Activated CD8-positive, alpha-beta memory T cell treated with anti-CD3 and anti-CD28 coated beads for 36 hours (primary cell): Measurements from ENCODE around the gene TNPO1. TPM values are rescaled to one million over a fixed set of nuclear protein-coding genes. Genes with fewer than 3 reads are reported as not detected.
"Not testable (repeated sequence)": the region's sequence is repeated elsewhere in the genome, so short reads cannot be mapped to it uniquely, and the experiment has no call there.

Experiments used
- CTCF ChIA-PET: fragments of 350-600 bp; sonication (Branson Sonifier 250); formaldehyde crosslinking; loops from one replicate; lab custom pipeline; 2021; ENCODE audit warnings: antibody characterized with exemption; lab: Charles Lee
- POLR2A ChIA-PET: fragments of 350-600 bp; sonication (Branson Sonifier 250); formaldehyde crosslinking; loops from one replicate; lab custom pipeline; 2021; ENCODE audit warnings: antibody characterized with exemption; lab: Charles Lee
- total RNA-seq, 2 experiments: library from RNA; stranded (reverse); gene quantifications; one replicate each; pipeline ENCODE4 v1.2.3, GENCODE V29; 2021

The TNPO1 gene
- total RNA-seq, result 100 to 1,000 TPM; 135 to 140 TPM

DNA sequence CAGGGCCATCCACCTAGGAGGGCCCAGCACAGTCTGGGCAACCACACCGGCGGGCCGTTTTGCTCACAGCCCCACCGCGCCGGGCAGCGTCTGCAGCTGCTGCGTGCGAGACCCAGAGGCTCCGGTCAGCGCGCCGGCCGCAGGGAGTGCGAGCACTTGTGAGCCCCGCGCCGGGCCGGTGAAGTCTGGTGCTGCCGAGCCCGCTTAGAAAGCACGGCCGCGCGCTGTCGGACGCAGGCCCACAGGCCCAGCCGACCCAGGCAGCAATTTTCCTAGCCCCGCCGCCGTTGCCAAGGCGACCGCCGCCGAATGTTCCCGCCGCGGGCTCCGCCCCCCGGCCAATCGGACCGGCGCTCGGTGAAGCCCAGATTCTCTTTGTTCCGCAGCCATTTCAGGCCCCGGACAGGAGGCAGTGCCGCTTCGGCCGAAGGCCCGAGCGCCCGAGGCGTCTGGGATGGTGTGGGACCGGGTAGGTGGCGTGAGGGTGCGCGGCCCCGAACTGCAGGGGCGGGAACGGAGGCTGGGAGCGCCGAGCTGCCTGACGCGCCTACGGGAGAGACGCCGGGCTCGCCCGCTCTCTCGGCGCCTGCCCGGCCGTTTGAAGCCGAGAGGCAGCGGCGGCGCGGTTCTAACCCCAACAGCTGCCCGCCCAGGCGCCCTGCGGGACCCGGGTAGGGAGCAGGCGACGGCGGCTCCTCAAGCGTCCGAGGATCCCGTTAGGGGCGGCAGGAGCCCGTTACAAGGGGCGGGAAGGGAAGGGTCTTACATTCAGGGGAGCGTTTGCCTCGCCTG is at the start of gene TNPO1:
TNPO1 (plus strand) TSS at position 378 of the 792 bp plus-strand sequence; CDS start at position 455, 77 bp downstream.
- ChIA-PET POLR2A (interaction anchor here (0.6 to 2.0 kb wide), 3 partner anchors 32 to 205 kb away, joined by 3 to 19 read pairs (median 3); no protein-coding TSS in a partner anchor), CTCF (interaction anchor here (3.3 kb wide), 1 partner anchor 26 kb away, joined by 12 read pairs; no protein-coding TSS in a partner anchor)

DNA sequence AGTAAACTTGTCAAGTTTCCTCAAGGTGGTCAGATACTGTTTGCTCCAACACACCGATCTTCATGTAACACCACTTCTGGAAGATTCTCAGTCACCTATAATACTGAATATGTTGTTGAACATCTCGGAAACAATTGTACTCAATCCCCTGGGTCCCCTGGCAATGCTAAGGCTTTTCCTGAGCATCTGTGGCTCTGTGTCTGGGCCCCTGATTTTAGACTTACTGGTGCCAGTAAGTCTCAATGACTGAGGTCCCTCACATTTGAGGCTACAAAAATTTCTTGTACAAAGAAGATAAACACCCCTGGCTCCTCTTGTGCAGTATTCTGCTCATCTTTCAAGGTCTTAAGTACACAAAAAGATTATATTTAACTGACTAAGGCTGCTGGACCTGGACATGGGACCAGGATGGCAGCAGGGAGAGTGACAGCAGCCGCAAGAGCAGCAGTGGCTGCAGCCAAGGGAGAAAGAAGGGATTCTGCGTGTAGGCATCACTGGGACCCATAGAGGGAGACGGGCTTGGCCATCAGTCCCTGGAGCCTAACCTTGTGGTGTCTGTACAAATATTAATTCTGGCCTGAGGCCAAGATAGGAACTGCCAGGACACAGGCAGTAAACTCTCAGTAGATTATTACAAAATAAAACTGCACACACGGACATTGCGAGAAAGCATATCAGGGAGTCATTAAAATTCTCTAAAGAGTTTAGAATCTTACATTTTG is 49.0 kb upstream of the TNPO1 start:
- CTCF ChIA-PET, result no interaction called here

DNA sequence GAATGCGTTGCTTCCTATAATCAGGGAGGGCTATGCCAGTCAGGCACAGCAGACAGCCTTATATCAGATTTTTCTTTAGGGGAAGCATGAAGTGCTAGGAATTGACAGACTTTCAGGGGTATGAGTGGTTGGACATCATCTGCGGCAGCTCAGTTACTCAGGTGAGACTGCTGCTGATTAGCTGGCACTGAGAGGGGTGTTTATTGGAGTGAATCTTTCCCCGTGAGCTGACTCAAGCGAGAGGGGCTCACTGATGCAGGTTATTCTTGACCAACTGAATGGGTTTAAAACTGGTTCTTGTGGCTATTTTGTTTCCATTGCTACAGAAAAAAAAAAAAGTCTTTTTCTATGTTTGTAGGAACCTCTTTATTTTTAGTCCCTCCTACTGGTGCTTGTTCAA is 46.2 kb upstream of the TNPO1 start:
- ChIA-PET POLR2A (no interaction called here), CTCF (interaction anchor here (0.6 kb wide), 1 partner anchor 1015 kb away, joined by 3 read pairs; no protein-coding TSS in a partner anchor)

More for the DNA sequence above, 49.0 kb upstream of the TNPO1 start:
- POLR2A ChIA-PET, result no interaction called here

DNA sequence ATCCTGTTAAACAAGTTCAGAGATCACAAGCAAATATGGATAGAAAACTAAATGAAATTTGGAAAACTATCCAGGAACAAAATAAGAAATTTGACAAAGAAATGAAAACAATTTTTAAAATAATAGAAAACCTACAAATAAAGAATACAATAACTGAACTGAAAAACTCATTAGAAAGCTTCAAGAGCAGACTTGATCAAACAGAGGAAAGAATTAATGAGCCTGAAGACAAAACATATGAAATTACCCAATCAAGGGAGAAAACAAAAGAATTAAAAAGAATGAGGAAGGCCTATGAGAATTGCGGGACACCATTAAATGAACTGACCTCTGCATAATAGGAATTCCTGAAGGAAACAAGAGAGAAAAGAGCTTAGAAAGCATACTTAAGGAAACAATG is 39.8 kb upstream of the TNPO1 start:
- POLR2A ChIA-PET, result no interaction called here
- CTCF ChIA-PET, result no interaction called here

GRCh38 chr5:72779520-72779919 is 36.9 kb upstream of the TNPO1 start:
- POLR2A ChIA-PET, result no interaction called here
- CTCF ChIA-PET, result no interaction called here

- ChIA-PET CTCF (no interaction called here), POLR2A (no interaction called here)
Observed at GRCh38 chr5:72783354-72783753, 33.1 kb upstream of the TNPO1 start.

DNA sequence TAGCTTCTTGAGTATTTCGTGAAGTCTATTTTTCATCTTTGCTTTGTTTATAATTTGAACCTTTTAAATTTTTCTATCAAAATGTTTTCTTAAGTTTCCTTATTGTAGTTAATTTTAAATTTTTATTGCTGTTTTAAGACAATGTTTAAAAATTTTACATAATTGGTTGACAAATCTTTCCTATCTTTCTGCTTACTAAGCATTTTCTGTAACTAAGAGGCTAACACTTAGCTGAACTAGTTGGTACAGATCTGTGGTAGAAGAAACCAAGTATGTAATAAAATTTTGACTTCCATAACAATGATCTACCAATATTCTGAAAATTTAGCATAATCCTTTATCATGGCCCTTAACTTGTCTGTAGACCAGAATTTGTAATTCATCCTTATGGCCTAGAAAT is 32.3 kb upstream of the TNPO1 start:
- CTCF ChIA-PET, result no interaction called here
- POLR2A ChIA-PET, result no interaction called here

- CTCF ChIA-PET, result no interaction called here
Observed at GRCh38 chr5:72785801-72786200, 30.7 kb upstream of the TNPO1 start.

DNA sequence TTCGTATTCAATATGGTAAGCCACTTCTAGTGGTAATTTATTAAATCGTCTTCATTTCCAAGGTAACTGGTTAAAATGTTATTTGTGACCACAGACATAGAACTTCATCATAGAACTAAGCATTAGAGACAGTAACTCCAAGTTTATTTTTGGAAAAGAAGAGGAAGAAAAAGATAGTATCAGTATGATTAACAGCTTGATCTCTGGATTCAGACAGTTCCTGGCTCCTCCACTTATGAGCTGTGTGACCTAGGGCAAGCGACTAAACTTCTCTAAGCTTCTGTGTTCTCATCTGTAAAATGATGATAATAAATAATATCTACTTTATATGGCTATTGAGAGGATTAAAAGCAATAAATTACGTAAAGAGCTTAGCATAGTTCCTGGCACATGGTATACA is 29.8 kb upstream of the TNPO1 start:
- POLR2A ChIA-PET, result no interaction called here
- CTCF ChIA-PET, result no interaction called here

More at GRCh38 chr5:72785801-72786200, 30.7 kb upstream of the TNPO1 start:
- POLR2A ChIA-PET, result no interaction called here

DNA sequence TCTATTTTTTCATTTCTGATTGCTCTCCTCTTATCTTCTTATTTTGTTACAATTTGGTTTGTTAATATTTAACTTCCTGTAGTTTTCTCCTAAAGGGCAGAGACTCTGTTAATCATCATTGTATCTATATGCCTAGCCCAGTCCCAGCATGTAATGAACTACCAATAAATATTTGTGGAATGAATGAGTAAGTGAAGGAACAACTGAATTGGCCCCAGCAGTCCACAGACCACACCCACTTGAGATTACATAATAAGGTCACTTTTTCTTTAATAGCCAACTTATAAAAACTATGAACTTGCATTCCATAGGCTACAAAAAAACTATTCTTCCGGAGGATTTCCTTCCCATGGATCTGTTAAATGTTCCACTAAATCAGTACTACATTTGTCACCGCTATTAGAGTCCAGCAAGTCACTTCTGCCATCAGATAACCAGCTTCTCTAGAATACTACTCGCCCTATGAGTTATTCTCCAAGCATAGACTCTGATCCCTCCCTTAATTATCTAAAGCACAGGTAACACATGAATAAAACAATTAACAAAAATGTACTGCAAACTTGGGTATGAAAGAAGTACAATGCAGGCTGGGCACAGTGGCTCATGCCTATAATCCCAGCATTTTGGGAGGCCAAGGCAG is 27.5 kb upstream of the TNPO1 start:
- CTCF ChIA-PET, result no interaction called here
- POLR2A ChIA-PET, result no interaction called here

GRCh38 chr5:72790186-72790585 is 26.3 kb upstream of the TNPO1 start:
- POLR2A ChIA-PET, result no interaction called here
- CTCF ChIA-PET, result no interaction called here

DNA sequence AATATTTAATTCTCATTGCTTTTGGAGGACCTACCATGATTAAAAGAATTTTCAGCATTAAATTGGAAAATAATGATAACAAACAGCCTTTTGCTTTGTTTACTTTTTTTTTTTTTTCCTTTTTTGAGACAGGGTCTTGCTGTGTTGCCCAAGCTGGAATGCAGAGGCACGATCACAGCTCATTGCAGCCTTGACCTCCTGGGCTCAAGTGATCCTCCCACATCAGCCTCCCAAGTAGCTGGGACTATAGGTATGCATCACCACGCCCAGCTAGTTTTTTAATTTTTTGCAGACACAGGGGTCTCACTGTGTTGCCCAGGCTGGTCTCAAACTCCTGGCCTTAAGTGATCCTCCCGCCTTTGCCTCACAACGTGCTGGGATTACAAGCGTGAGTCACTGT is 23.8 kb upstream of the TNPO1 start:
- POLR2A ChIA-PET, CTCF ChIA-PET: not testable (repeated sequence)

DNA sequence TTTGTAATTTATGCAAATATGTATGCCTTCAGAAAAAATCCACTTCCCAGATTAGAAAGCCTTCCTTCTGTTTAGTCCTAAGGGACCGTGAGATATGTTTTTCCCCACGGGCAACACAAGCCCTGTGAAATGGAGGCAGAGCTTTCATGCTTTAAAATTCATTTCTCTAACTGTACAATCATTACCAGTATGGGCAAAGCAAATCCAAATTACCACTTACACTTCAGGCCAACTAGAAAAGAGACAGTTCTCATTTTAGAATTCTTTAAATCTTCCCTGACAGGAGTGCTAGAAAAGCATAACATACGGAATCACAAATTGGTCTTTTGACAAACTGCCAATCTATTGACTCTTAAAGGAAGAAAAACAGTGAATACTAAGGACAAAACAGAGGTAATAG is 20.5 kb upstream of the TNPO1 start:
- ChIA-PET CTCF (no interaction called here), POLR2A (no interaction called here)

DNA sequence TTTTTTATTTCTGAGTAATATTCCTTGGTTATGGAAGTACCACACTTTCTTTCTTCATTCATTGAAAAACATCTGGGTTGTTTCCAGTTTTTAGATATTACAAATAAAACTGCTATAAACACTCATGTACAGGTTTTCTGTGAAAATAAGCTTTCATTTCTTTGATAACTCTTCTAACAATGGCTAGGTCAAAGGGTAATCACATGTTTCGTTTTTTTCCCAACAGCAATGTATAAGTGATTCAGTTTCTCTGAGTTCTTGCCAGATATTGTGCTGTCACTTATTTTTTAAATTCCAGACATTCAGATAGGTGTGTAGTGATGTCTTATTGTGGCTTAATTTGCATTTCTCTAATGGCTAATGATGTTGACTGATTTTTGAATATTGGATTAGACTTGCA is 16.7 kb upstream of the TNPO1 start:
- CTCF ChIA-PET, result no interaction called here
- POLR2A ChIA-PET, result no interaction called here

- POLR2A ChIA-PET, CTCF ChIA-PET: not testable (repeated sequence)
Observed at GRCh38 chr5:72808637-72809036, 7.8 kb upstream of the TNPO1 start.

- CTCF ChIA-PET, result no interaction called here
- POLR2A ChIA-PET, result no interaction called here
Observed at GRCh38 chr5:72811849-72812248, 4.6 kb upstream of the TNPO1 start.

- POLR2A ChIA-PET, result no interaction called here
- CTCF ChIA-PET, result no interaction called here
Observed at GRCh38 chr5:72812488-72812887, 4.0 kb upstream of the TNPO1 start.

DNA sequence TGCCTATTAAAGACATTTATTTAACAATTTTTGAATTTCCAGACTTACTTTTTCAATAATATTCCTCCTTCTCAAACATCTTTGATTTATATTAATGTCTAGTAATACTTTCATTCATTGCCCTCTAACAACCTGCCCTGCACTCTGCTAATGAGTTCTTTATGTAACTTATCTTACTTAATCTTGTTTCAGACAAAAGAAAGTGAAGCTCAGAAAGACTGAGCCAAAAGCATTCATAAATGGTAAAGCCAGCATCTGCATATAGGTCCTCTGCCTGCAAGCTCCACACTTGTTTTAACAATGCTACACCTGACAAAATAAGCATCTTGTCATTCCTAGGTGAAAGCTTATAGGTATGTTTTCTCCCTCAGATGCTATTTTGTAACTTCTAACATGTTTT is 2.4 kb upstream of the TNPO1 start:
- ChIA-PET CTCF (no interaction called here), POLR2A (no interaction called here)

DNA sequence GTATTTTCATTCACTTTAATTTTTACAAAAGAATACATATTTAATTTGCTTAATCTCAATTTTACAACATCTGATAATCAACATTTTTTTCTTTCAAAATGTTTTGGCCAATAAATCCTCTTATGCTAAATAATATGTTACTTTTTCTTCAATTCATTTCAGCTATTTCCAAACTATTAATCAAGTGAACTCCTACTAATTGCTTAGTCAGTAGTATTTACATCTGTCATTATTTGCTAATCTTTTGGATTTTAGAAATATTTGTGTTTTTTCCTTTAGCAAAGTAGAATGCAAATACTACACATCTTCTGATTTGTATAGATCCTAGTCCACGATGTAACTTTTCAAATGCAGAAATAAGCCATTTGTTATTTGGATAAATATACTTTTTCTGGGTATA is 1.6 kb upstream of the TNPO1 start:
- POLR2A ChIA-PET, result no interaction called here
- CTCF ChIA-PET, result interaction anchor here (0.8 kb wide), 1 partner anchor 93 kb away, joined by 3 read pairs; no protein-coding TSS in a partner anchor

DNA sequence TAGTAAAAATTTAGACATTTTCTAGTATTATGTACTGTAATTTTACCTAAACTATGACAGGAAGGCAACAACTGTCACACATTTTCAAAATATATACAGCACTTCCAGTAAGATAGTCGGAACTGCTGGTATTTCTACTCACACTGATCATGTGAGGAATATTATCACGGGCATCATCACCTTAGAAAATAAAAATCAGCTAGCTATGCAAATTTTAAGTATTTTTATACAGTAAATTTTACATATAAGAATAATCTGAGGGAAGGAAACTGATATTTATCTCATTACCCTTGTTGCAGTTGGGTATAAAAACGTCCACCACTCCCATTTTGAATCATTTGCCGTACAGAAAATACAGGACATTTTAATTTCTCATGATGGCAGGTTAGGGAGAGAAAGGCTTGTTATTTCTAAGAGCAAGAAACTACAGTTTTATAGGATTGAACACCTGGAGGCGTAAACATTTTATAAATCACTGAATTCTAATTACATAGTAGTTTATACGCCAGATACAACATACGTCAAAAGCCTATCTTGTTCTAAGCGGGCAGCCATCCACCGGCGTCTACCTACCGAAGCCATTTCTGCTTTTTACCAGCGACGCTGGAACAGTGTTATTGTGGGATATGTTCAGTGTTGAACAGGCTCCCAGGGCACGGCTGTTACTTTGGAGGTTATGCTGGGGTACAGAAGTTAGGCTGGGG is 729 bp upstream of the TNPO1 start:
- ChIA-PET CTCF (no interaction called here), POLR2A (no interaction called here)
